ENCODE measurements around the gene CFAP107.

CFAP107 gene, protein sequence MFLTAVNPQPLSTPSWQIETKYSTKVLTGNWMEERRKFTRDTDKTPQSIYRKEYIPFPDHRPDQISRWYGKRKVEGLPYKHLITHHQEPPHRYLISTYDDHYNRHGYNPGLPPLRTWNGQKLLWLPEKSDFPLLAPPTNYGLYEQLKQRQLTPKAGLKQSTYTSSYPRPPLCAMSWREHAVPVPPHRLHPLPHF

DNA sequence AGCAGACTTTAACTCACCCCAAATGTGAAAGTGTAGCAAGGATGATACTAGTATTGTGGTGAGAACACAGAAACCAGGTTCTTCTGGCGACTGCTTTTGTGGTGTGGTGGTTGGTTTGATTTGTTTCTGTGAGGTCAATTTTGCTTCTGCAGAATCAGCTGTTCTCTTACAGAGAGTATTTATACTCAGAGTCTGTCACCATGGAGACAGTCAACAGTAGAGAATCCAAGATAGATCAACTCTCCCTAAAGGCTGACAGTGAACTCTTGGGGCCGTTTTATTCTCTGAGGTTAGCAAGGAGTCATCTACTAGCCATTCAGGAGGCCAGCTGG, at the start of gene CFAP107:
CFAP107 (plus strand) TSS at position 209 of the 332 bp plus-strand sequence. CDS start 231 bp downstream, outside the sequence.
- TF ChIP-seq MYC (IDR thresholded peaks at IDR 0.05; ENCODE audit: low read depth, low read length) (no peak), CTCF (IDR thresholded peaks at IDR 0.05; ENCODE audit: low read depth, low read length) (no peak), POLR2A (IDR thresholded peaks at IDR 0.05; ENCODE audit: extremely low read depth, insufficient read length) (no peak)
- H3K4me3 ChIP-seq (ENCODE audit: low read depth, low read length) = no peak within 1 kb of the TSS
- DNase-seq (ENCODE audit: low read depth) = no peak

GRCh38 chr1:12696658-12697057, 49.3 kb upstream of the CFAP107 start:
- TF ChIP-seq CTCF (IDR thresholded peaks at IDR 0.05; ENCODE audit: low read depth, low read length) = no peak
- no peak for TF ChIP-seq MAX (IDR thresholded peaks at IDR 0.05; ENCODE audit: low read depth, low read length)
- TF ChIP-seq MYC (IDR thresholded peaks at IDR 0.05; ENCODE audit: low read depth, low read length) = no peak
- no peak for TF ChIP-seq POLR2A (IDR thresholded peaks at IDR 0.05; ENCODE audit: extremely low read depth, insufficient read length)
- no peak for DNase-seq (ENCODE audit: low read depth)
- H3K4me3 ChIP-seq (ENCODE audit: low read depth, low read length) = no peak overlapping the region

- no peak for DNase-seq (ENCODE audit: low read depth)
- TF ChIP-seq MYC (IDR thresholded peaks at IDR 0.05; ENCODE audit: low read depth, low read length) (no peak), POLR2A (IDR thresholded peaks at IDR 0.05; ENCODE audit: extremely low read depth, insufficient read length) (no peak), MAX (IDR thresholded peaks at IDR 0.05; ENCODE audit: low read depth, low read length) (no peak), CTCF (IDR thresholded peaks at IDR 0.05; ENCODE audit: low read depth, low read length) (no peak)
- H3K4me3 ChIP-seq (ENCODE audit: low read depth, low read length) = no peak overlapping the region
Observed at GRCh38 chr1:12697397-12697796, 48.6 kb upstream of the CFAP107 start.

DNA sequence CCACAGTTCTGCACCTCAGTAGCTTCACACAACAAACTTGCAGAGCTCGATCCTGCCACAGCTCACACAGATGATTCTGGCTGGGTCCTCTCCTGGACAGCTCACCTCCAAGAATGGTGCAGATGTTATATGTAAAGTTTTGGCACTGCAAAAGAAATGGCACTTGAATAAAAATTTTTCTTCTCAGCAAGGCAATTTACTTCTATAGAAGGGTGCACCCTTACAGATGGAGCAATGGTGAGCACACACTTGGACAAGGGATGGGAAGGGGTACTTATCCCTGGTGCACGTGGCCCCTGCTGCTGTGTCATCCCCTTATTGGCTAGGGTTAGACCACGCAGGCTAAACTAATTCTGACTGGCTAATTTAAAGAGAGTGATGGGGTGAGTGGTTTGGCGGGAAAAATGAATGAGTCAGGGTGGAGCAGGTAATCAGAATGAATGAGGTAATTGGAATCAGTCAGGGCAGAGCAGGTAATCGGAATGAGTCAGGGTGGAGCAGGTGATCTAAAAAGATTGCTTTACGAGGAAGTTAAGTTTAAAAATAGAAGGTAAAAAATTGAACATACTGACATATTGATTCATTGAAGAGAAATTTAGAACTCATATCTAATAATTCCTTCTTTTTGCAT, 42.1 kb upstream of the CFAP107 start:
- DNase-seq (ENCODE audit: low read depth) = no peak
- no peak overlapping the region for H3K4me3 ChIP-seq (ENCODE audit: low read depth, low read length)
- TF ChIP-seq POLR2A (IDR thresholded peaks at IDR 0.05; ENCODE audit: extremely low read depth, insufficient read length) = no peak
- no peak for TF ChIP-seq MYC (IDR thresholded peaks at IDR 0.05; ENCODE audit: low read depth, low read length)
- TF ChIP-seq MAX (IDR thresholded peaks at IDR 0.05; ENCODE audit: low read depth, low read length) = no peak
- no peak for TF ChIP-seq CTCF (IDR thresholded peaks at IDR 0.05; ENCODE audit: low read depth, low read length)

DNA sequence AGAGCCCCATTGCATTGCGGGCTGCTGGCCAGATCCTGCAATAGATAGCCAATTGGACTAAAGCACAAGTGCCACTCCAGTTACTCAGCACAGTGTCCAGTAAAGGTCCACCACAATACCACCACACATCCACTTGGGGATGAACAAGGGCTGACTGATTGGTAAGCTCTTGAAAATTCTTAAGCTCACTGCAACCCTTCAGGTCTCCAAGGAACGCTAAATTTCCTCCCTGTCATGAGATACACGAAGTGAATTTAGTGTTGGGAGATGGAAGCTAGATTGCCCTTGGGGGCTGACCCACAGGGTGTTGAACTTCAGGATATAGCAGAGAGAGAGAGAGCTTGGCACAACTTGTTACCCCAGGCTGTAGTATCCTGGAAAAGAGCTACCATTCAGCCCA, 39.9 kb upstream of the CFAP107 start:
- no peak for TF ChIP-seq MYC (IDR thresholded peaks at IDR 0.05; ENCODE audit: low read depth, low read length)
- TF ChIP-seq CTCF (IDR thresholded peaks at IDR 0.05; ENCODE audit: low read depth, low read length) = no peak
- no peak for TF ChIP-seq MAX (IDR thresholded peaks at IDR 0.05; ENCODE audit: low read depth, low read length)
- TF ChIP-seq POLR2A (IDR thresholded peaks at IDR 0.05; ENCODE audit: extremely low read depth, insufficient read length) = no peak
- DNase-seq (ENCODE audit: low read depth) = no peak
- no peak overlapping the region for H3K4me3 ChIP-seq (ENCODE audit: low read depth, low read length)
